Measurements from ENCODE around the gene SERPINE1.

The SERPINE1 gene

DNA sequence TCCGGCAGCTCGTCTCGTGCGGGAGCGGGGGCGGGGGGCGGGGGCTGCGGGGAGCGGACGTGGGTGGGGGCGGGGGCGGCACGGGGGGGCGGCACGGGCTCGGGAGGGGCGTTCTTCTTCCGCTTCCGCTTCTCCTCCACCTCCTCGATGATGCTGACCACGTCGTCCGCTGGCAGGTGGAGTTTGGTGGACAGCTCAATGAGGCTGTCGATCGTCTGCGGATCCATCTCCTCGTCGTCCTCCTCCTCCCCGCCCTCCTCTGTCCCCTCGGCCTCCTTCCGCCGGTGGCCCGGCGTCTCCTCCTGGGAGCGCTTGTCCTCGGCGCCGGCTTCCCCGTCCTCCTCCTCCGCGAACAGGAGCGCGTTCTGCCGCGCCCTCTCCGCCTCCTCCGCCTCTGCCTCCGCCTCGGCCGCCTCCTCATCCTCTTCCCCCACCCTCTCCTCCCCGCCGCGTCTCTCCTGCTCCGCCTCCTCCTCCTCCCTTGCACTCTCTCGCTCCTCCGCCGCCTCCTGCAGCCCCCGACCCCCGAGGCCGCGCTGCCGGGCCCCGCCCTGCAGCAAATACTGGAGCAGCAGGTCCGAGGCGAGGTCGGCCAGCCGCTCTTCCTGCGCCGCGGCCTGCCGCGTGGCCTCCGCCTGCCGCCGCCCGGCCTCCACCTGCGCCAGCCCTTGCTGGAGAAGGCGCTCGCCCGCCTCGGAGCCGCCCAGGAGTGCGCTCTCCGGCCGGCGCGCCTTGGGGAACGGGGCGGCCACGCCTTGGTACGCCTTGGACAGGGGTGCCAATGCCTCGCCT, 36.6 kb downstream of the SERPINE1 start (continued):
- TF ChIP-seq ZNF354C (tag by site-specific recombination; IDR thresholded peaks at IDR 0.05; ENCODE audit: borderline replicate concordance, low read depth): no peak
- peak; percentile 99 for TF ChIP-seq EGR2 (tag by site-specific recombination; IDR thresholded peaks at IDR 0.05; ENCODE audit: low read depth)
- TF ChIP-seq, protein P1, sequence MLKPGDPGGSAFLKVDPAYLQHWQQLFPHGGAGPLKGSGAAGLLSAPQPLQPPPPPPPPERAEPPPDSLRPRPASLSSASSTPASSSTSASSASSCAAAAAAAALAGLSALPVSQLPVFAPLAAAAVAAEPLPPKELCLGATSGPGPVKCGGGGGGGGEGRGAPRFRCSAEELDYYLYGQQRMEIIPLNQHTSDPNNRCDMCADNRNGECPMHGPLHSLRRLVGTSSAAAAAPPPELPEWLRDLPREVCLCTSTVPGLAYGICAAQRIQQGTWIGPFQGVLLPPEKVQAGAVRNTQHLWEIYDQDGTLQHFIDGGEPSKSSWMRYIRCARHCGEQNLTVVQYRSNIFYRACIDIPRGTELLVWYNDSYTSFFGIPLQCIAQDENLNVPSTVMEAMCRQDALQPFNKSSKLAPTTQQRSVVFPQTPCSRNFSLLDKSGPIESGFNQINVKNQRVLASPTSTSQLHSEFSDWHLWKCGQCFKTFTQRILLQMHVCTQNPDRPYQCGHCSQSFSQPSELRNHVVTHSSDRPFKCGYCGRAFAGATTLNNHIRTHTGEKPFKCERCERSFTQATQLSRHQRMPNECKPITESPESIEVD (tag by site-specific recombination; IDR thresholded peaks at IDR 0.05): no peak
- no peak for TF ChIP-seq ZNF404 (tag by site-specific recombination; IDR thresholded peaks at IDR 0.05)
- TF ChIP-seq, protein P2, sequence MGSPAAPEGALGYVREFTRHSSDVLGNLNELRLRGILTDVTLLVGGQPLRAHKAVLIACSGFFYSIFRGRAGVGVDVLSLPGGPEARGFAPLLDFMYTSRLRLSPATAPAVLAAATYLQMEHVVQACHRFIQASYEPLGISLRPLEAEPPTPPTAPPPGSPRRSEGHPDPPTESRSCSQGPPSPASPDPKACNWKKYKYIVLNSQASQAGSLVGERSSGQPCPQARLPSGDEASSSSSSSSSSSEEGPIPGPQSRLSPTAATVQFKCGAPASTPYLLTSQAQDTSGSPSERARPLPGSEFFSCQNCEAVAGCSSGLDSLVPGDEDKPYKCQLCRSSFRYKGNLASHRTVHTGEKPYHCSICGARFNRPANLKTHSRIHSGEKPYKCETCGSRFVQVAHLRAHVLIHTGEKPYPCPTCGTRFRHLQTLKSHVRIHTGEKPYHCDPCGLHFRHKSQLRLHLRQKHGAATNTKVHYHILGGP (tag by site-specific recombination; IDR thresholded peaks at IDR 0.05): no peak
- no peak; the same call in none of the 2 replicates for TF ChIP-seq ZNF341 (tag by site-specific recombination; IDR thresholded peaks at IDR 0.05; ENCODE audit: low read depth)
- TF ChIP-seq, protein P3, sequence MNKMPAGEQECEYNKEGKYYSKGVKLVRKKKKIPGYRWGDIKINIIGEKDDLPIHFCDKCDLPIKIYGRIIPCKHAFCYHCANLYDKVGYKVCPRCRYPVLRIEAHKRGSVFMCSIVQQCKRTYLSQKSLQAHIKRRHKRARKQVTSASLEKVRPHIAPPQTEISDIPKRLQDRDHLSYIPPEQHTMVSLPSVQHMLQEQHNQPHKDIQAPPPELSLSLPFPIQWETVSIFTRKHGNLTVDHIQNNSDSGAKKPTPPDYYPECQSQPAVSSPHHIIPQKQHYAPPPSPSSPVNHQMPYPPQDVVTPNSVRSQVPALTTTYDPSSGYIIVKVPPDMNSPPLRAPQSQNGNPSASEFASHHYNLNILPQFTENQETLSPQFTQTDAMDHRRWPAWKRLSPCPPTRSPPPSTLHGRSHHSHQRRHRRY (tag by site-specific recombination; IDR thresholded peaks at IDR 0.05): peak; percentile 84; the same call in 1 of the 2 replicates
- TF ChIP-seq, protein P4, sequence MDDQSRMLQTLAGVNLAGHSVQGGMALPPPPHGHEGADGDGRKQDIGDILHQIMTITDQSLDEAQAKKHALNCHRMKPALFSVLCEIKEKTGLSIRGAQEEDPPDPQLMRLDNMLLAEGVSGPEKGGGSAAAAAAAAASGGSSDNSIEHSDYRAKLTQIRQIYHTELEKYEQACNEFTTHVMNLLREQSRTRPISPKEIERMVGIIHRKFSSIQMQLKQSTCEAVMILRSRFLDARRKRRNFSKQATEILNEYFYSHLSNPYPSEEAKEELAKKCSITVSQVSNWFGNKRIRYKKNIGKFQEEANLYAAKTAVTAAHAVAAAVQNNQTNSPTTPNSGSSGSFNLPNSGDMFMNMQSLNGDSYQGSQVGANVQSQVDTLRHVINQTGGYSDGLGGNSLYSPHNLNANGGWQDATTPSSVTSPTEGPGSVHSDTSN (CRISPR knock-in tag; IDR thresholded peaks at IDR 0.05): no peak
- TF ChIP-seq ZBTB20 (tag by site-specific recombination; IDR thresholded peaks at IDR 0.05): peak; percentile 57; the same call in 1 of the 2 replicates
- TF ChIP-seq, protein P5, sequence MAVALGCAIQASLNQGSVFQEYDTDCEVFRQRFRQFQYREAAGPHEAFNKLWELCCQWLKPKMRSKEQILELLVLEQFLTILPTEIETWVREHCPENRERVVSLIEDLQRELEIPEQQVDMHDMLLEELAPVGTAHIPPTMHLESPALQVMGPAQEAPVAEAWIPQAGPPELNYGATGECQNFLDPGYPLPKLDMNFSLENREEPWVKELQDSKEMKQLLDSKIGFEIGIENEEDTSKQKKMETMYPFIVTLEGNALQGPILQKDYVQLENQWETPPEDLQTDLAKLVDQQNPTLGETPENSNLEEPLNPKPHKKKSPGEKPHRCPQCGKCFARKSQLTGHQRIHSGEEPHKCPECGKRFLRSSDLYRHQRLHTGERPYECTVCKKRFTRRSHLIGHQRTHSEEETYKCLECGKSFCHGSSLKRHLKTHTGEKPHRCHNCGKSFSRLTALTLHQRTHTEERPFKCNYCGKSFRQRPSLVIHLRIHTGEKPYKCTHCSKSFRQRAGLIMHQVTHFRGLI (tag by site-specific recombination; IDR thresholded peaks at IDR 0.05): no peak
- no peak for TF ChIP-seq GFI1B (tag by site-specific recombination; IDR thresholded peaks at IDR 0.05)
- no peak for TF ChIP-seq ZNF174 (tag by site-specific recombination; IDR thresholded peaks at IDR 0.05)
- TF ChIP-seq, protein P6, sequence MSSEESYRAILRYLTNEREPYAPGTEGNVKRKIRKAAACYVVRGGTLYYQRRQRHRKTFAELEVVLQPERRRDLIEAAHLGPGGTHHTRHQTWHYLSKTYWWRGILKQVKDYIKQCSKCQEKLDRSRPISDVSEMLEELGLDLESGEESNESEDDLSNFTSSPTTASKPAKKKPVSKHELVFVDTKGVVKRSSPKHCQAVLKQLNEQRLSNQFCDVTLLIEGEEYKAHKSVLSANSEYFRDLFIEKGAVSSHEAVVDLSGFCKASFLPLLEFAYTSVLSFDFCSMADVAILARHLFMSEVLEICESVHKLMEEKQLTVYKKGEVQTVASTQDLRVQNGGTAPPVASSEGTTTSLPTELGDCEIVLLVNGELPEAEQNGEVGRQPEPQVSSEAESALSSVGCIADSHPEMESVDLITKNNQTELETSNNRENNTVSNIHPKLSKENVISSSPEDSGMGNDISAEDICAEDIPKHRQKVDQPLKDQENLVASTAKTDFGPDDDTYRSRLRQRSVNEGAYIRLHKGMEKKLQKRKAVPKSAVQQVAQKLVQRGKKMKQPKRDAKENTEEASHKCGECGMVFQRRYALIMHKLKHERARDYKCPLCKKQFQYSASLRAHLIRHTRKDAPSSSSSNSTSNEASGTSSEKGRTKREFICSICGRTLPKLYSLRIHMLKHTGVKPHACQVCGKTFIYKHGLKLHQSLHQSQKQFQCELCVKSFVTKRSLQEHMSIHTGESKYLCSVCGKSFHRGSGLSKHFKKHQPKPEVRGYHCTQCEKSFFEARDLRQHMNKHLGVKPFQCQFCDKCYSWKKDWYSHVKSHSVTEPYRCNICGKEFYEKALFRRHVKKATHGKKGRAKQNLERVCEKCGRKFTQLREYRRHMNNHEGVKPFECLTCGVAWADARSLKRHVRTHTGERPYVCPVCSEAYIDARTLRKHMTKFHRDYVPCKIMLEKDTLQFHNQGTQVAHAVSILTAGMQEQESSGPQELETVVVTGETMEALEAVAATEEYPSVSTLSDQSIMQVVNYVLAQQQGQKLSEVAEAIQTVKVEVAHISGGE (tag by site-specific recombination; conservative IDR thresholded peaks at IDR 0.05; ENCODE audit: low read depth): peak; percentile 74
- TF ChIP-seq ZNF274 (IDR thresholded peaks at IDR 0.05; ENCODE audit: low read length): no peak
- TF ChIP-seq ZNF274 (tag by site-specific recombination; IDR thresholded peaks at IDR 0.05; ENCODE audit: borderline replicate concordance): no peak
- TF ChIP-seq ZNF48 (tag by site-specific recombination; IDR thresholded peaks at IDR 0.05): no peak
- no peak for TF ChIP-seq HOXA7 (CRISPR knock-in tag; IDR thresholded peaks at IDR 0.05; ENCODE audit: borderline replicate concordance)
- TF ChIP-seq ZNF791 (tag by site-specific recombination; IDR thresholded peaks at IDR 0.05): no peak
- TF ChIP-seq YY1 (tag by site-specific recombination; IDR thresholded peaks at IDR 0.05): no peak
- TF ChIP-seq ZNF37A (tag by site-specific recombination; IDR thresholded peaks at IDR 0.05): no peak
- TF ChIP-seq, protein P7, sequence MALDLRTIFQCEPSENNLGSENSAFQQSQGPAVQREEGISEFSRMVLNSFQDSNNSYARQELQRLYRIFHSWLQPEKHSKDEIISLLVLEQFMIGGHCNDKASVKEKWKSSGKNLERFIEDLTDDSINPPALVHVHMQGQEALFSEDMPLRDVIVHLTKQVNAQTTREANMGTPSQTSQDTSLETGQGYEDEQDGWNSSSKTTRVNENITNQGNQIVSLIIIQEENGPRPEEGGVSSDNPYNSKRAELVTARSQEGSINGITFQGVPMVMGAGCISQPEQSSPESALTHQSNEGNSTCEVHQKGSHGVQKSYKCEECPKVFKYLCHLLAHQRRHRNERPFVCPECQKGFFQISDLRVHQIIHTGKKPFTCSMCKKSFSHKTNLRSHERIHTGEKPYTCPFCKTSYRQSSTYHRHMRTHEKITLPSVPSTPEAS (tag by site-specific recombination; IDR thresholded peaks at IDR 0.05): peak; percentile 21; the same call in 1 of the 2 replicates
- no peak for TF ChIP-seq ZNF169 (tag by site-specific recombination; IDR thresholded peaks at IDR 0.05)
- no peak for TF ChIP-seq ZNF670 (tag by site-specific recombination; IDR thresholded peaks at IDR 0.05; ENCODE audit: low read depth)
- TF ChIP-seq KLF10 (tag by site-specific recombination; IDR thresholded peaks at IDR 0.05): no peak
- TF ChIP-seq, protein P8, sequence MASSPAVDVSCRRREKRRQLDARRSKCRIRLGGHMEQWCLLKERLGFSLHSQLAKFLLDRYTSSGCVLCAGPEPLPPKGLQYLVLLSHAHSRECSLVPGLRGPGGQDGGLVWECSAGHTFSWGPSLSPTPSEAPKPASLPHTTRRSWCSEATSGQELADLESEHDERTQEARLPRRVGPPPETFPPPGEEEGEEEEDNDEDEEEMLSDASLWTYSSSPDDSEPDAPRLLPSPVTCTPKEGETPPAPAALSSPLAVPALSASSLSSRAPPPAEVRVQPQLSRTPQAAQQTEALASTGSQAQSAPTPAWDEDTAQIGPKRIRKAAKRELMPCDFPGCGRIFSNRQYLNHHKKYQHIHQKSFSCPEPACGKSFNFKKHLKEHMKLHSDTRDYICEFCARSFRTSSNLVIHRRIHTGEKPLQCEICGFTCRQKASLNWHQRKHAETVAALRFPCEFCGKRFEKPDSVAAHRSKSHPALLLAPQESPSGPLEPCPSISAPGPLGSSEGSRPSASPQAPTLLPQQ (tag by site-specific recombination; IDR thresholded peaks at IDR 0.05): 0 out of 2 replicates have a peak, but pooled peaks have one; percentile 32
- TF ChIP-seq ZBTB17 (tag by site-specific recombination; IDR thresholded peaks at IDR 0.05): peak; percentile 97

Measured in HEK293 (cell line).